Stimulated activated naive CD4-positive, alpha-beta T cell (primary cell): ENCODE measurements around the gene ZNF618.

Source experiments
- DNase-seq, 6 experiments: peaks; one replicate each; lab custom pipeline; 2025; lab: John Stamatoyannopoulos, UW

ZNF618 gene

DNA sequence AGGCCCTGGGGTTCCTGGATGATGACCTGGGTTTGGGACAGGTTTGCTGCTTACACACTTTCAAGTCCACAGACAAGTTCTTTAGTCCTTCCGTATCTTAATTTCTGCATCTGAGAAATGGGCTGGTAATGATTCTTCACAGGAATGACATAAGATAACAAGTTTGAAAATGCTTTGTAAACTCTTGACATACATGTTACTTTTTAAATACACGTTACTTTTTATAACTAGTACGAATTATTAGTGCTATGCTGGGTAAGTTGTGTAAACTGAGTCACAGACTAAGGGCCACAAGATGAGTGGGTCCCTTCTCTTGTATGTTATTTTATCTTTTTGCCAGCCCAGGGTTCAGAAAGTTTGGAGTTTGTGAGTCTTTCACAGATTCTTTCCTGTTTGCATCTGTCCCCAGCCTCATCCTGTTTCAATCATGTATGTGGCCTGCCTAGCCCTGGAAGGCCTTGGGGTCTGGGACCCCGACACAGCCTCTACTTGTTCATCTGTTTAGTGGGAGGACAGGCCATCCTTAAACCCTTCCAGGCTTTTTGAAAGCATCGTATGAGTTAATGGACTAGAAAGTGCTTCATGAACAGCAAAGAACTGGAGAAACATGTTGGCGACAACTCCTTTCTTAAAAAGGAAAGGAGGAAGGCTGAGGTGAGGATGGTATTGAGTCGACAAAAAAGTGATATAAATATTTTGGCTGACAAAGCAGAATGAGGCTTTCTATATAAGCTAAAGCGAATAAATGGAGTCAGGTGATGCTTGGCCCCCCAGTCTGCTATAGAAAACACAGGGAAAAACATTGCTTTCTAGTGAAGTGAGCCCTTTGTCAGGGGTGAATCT lies 9.3 kb downstream of the ZNF618 start:
- no peak for DNase-seq

DNA sequence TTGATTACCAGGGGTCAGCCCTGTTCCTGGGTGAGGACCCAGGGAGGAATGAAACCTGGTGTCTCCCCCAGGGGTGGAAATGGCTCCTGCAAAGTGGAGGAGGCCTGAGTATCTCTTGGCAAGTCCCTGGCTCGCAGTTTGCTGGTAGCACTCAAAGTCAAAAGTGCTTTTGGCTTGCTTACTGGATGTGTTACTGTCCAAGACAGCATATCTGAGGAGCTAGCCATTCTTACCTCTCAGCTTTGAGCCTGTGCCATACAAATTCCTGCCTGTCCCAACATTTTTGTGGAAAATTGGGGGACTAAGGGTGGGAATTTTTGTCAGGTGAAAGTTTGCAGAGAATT lies 9.9 kb downstream of the ZNF618 start:
- DNase-seq = no peak

DNA sequence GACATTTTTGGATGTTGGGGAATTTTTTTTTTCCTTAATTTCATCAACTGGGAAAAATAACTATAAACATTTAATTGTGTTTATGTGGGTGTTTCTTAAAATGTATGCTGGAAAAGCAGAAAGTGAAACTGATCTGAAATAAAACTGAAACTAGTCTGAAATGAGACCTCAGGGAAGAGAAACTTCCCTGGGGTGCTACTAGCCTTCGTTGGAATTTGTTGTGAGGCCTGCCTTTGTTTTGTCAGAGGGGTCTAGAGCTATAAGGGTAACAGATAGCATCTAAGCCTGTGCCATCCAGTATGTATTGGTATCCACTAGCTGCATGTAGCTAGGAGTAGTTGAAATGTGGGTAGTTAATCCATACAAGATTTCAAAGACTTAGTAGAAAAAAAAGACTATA lies 10.4 kb downstream of the ZNF618 start:
- DNase-seq = no peak

DNA sequence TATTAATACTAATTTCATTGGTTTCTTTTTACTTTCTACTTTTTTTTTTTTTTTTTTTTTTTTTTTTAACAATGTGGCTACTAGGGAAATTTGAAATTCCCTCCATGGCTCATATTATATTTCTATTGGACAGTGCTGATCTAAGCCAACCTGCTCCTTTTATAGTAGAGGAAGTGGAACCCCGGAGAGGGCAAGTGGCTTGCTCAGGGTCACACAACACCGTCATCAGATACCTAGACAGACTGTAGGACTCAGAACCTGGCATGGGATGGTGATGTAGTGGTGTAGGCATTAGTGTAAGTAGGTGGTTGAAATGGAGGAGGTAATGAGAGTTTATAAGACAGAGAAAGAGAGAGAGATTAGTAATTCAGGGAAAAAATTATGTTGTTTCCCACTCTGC lies 10.8 kb downstream of the ZNF618 start:
- no peak for DNase-seq

DNA sequence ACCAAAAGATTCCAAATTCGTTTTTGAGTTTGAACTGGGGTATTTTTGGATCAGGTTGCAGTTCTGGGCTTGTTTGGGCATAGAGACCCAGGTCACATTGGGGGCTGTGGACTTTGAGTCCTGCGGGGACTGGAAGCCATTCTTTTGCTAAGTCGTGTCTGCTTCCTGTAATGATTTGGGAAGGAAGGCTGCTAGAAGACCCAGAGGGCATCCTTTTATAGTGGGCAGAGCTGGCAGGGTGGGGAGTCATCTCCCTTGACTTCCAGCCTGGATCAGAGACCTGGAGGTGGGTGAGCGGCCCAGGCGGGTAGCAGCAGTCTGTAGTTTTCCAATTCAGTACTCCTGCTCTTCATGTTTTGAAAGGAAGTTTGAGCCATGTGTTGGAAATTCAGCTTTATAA lies 11.3 kb downstream of the ZNF618 start:
- DNase-seq = no peak

DNA sequence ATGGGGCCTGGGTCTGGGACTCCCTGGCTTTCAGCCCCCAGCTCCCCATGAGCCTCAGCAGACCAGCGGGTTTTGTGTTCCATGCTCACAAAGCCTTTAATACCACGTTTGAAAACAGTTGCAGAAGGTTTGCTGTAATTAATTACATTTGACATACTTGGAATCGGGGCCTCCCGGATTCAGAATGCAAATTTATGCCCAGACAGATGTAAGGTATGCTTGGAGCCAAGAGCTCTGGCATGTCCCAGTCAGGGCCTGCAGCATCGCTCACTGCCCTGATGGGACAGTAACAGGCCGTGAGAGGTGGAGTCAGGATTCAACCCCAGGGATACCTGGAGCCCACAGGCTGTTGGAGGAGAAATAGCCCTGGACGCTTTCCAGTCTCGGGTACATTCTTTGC lies 12.2 kb downstream of the ZNF618 start:
- DNase-seq = no peak

DNA sequence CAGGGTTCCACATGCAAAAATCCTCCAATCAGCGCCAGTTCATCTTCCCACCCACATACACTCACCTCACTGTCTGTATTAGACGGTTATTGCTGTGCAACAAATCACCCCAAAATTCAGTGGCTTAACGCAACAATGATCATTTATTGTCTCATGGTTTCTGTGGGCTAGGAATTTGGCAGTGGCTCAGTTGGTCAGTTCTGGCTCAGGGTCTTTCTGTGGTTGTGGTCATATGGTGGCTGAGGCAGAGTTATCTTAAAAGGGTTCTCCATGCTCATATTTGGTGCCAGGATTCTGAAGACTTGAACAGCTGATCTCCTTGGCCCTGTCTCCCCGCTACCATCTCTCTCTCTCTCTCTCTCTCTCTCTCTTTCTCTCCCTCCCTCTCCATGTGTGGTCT lies 12.9 kb downstream of the ZNF618 start:
- DNase-seq = no peak

DNA sequence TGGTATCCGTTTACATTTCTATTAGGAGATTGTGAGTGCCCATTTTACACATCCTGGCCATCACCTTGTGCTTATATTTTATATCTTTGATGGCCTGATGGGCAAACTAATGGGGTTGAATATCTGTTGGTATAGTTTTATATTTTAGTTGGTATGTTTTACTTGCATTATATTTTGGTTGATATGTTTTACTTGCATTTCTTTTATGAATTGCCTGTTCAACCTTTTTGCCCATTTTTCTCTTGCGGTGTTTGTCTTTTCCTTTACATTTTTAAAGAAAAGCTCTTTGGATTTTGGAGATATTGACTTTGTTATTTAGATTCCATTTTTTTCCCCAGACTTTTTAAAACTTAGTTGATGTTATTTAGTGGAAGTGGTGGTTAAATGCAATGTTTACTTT lies 14.6 kb downstream of the ZNF618 start:
- no peak for DNase-seq

DNA sequence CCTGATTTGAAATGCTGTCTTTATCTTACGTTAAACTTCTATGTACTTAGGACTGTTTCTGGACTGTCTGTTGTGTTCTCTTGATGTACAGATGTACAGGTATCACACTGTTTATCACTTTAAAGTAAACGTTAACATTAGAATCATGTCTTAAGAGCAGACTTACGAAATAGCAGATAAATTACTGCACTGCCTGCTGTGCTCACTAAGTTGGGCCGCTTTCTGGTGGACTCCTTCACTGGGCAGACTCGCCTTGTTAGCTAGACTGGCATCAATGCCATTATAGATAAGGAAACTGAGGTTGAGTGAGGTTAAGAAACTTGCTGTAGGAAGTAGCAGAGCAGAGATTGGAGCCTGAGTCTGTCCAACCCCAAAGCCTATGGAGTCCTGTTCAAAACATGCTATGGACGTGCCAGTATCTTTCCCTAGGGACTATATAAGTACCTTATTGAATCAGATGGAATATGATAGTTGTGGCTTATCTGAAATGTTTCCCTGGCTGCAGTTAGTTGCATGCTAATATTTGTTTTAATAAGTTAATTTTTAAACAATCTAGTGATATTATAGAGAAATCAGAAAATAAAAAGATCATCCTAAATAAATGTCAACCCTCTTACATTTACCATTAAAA lies 16.9 kb downstream of the ZNF618 start:
- DNase-seq = no peak

DNA sequence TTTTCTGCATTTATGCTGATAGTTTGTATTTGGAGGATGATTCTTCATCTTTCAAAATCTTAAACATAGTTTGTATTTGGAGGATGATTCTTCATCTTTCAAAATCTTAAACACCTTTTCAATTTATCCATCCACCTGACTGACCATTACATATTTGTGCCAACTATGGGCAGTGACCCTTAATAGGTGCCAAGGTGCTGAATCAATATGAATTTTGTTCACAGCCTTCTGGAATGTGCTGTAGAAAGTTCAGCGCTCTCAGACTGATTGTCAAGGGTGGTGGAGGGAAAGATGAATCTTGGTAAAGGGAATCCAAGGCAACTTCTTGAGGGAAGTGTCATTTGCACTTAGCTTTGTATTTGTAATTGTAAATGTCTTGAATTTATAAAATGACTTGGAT lies 18.1 kb downstream of the ZNF618 start:
- DNase-seq = no peak

DNA sequence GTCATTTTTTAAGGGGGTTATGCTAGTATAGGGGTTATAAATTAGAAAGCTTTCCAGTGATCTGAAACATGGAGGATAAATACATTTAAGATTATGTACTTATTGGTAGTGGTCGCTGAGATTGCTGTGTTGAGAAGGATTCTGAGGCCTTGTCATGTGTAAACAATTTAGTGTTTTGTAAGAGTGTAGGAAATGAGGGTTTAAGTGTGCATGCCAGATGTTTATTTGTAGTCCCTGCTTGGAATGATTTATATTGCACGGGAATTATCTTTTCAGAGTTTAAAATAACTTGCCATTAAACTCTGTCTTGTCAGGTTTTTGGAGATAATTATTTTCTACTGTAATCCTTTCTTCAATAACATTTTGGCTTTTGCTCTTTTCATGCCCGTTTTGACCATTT lies 19.4 kb downstream of the ZNF618 start:
- no peak for DNase-seq

DNA sequence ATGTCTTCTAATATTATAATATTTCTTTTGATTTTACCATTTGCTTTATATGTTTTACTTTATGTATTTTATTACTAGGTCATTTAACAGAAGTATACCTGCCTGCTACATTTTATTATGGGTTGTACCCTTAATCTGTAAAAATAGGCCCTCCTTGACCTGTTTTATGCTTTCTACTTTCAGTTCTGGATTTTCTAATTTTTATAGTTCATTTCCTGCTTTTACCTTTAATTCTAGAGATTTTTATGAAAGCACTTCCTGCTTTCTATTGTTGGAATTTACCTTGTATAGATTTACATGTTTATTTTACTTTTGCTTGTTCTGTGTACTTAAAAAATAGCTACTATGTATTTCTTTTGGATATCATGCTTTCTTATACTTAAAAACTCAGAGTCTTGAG lies 20.6 kb downstream of the ZNF618 start:
- DNase-seq = no peak

DNA sequence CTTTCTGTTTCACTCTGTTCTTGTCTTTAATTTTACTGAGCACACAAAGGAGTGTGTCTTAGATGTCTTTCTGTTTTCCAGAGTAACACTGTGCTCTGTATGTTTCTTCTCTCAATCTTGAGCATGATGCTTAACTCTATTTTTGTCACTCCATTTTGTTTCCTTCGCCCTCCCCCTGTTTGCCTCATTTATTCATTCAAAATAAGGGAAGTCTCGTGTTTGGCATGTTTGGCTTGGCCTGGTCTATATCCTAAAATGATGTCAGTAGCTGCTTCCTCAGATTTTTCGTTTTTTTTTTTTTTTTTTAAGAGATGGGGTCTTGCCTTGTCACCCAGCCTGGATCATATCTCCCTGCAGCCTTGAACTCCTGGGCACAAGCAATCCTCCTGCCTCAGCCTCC lies 22.0 kb downstream of the ZNF618 start:
- no peak for DNase-seq

DNA sequence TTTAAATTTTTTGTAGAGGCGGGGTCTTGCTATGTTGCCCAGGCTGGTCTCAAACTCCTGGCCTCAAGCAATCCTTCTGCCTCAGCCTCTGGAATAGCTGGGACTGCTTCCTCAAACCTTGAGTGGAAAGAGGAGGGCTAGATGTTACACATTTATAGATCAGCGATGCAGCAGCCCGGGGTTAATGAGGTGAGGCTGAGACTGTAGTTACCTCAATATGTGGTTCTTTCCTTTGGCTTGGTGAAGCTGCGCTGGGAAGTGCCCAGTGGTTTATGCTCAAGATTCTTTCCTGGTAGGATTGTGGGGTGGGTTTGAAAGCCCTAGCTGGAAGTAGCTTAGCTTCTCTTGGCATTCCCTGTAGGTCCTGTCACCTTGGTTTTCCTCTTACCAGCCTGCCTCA lies 22.5 kb downstream of the ZNF618 start:
- DNase-seq = no peak

DNA sequence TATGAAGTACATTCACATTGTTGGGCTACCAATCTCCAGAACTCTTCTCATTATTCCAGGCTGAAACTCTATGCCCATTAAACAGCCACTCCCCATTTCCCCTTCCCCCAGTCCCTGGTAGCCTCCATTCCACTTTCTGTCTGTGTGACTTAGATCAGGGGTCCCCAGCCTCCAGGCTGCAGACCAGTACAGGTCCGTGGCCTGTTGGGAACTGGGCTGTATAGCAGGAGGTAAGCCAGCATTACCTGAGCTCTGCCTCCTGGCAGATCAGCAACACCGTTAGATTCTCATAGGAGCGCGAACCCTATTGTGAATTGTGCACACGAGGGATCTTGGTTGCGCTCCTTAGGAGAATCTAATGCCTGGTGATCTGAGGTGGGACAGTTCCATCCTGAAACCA lies 23.1 kb downstream of the ZNF618 start:
- DNase-seq = no peak

DNA sequence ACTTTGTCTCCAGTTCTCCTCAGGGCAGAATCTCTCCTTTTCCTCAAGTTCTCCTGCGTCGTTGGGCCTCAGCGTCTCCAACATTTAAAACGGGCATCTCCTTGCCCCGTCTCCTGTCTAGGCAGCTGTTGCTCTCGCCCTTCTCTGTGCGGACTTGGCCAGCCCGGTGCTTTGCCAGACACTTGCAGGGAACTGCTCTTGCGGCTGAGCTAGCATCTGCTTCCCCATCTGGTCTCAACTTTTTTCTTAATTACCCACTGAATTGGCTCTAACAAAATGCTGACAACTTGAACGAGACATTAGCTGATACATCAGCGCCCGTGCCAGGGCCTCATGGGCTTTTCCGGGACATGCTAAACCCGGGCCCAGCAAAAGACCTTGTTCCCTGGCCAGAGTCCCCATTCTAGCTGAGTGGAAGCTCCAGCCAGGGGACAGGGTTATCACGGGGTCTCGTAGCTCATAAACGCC lies 25.1 kb downstream of the ZNF618 start:
- DNase-seq = no peak

DNA sequence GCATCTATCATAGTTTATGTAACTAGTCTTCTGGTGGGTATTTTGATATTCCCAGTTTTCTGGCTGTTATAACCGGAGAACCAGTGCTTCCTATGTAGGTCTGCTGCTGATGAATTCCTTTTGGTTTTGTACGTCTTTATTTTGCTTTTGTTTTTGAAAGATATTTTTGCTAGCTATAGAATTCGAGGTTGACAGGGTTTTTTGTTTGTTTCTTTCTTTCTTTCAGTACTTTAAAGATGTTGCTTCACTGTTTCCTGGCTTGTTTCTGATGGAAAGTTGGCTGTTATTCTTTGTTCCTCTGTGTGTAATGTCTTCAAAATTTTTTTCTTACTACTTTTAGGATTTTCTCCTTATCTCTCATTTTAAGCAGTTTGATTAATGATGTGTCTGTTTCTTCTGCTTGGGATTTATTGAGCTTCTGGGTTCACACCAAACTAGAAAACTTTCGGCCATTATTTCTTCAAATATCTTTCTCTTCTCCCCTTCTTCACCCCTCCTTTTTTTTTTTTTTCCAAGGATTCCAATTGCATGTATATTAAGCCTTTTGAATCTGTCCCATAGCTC lies 27.5 kb downstream of the ZNF618 start:
- DNase-seq = no peak

DNA sequence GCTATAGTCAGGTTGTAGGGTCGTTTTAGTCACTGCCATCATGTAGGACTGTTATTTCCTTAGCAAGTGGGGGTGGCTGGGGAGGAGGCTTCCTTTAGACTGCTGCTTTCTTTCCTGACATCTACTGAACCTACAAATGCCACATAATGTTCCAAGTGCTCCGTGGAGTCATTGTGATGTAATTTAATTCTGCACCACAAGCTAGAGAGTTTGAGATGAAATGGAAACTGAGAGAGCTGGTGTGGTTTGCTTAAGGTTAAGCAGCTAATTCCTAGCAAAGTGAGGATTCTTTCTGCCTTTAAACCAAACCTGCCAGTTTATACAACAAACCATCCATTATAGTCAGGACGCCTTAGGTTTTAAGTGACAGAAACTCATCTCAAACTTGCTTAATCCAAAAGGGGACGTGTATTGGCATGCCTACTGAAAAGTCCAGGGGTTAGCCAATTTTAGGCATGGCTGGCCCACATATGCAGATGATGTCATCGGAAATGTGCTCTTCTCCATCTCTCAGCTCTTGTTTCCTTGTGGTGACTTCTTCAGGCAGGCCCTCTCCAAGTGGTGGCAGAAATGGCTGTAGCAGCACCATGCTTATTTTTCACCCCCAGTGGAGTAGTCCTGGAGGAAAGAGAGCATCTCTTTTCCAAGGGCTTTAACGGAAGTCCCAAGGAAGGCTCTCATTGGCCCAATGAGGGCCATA lies 30.5 kb downstream of the ZNF618 start:
- no peak for DNase-seq

DNA sequence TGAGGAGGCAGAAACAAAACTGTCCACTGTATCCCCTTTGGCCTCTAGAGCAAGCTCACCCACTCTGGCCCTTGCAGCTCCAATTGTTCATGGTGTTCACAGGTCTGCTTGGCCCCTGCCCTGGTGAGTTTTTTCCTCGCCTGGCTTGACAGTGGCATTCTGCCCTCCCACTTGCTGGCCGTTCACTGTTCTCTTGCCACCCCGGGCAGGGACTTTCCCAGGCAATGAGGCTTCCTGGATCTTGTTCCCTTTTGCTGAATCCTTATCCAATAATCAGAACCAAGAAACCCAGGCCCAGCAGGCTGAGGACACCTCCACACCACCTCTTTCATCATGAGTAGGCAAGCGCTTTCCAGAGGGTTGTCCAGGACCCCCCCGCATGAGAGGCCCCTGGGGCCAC lies 31.2 kb downstream of the ZNF618 start:
- no peak for DNase-seq

DNA sequence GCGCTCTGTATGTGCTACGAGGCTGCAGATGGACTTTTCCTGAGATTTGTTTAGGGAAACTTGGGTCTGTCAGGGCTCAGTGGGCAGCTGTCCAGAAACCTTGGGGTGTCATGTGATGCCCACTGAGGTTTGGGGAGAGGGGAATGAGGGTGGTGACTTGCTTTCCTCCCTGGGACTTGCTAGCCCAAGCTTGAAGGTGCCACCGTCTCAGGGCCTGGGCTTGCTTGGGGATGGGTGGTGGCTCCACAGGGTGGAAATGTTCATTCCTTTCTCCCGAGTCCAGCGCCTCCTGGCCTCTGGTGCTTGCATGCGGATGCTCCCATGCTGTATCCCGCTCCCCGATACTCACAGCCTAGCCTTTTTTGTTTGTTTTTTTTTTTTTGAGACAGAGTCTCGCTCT lies 33.3 kb downstream of the ZNF618 start:
- DNase-seq = no peak

DNA sequence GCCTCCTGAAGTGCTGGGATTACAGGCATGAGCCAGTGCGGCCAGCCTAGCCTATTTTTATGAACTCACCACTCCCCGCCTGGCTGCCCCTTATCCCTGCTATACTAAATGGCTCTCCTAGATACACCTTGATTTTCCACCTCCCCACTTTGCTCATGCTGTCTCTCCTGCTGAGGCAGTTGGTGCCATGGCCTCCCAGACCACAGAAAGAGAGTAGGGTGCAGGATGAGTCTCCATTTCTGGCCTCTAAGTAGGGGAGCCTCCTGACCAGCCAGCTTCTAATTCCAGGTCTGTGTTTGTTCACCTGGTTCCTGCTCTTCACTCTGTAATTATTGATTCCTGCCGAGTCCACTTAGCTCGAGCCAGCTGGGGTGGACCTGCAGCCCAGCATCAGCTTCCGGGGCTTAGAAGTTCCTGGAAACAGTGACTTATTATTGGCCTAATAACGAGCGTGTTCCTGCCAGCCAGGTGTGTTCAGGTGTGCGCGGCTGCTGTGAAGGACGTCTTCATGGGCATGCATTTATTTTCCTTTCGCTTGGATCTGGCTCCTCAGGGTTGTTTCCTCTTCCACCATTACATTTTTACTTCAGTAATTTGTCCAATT lies 34.0 kb downstream of the ZNF618 start:
- no peak for DNase-seq

DNA sequence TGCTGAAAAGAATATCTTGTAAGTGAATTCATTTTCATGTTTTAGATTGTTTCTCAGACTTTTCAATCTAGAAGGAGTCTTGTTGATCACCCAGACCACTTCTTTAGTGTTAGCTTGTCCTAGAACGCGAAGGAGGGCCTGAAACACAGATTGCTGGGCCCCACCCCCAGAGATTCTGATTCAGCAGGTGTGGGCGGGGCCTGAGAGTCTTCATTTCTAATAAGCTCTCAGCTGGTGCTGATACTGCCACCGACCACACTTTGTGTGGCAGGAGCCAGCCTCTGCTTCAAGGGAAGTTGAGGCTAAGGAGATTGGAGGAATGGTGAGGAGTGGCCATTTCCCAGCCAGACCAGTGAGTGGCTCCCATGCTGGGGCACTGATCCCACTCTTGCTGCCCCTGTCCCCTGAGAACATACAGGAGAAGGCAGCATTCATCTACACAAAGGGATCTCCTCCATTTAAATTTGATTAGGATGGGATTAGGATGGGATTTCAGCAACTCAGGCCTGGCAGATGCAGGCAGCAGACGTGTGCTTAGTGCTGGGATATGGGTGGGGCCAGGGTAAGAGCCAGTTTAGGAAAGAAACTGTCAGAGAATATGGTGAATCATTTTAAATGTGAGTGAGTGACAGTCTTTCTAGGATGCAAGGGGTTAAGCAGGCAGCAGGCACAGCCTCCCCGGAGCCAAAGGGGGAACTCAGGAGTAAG lies 35.9 kb downstream of the ZNF618 start:
- no peak for DNase-seq
